GM12873 (cell line): ENCODE data around the gene PUM1.

Source experiments
- CTCF ChIP-seq: IDR thresholded peaks from 2 replicates; pipeline ENCODE4 v1.5.1; 2012; ENCODE audit warnings: low read depth, mild to moderate bottlenecking, moderate library complexity, low read length, control low read depth; ENCODE audit not compliant: insufficient read depth; ENCODE audit errors: missing control alignments

The PUM1 gene

GRCh38 chr1:31102501-31102950 is 37.0 kb upstream of the PUM1 start:
- TF ChIP-seq CTCF = no peak

- TF ChIP-seq CTCF = no peak
Observed at GRCh38 chr1:31101147-31101502, 35.6 kb upstream of the PUM1 start.

GRCh38 chr1:31099293-31100032 is 33.9 kb upstream of the PUM1 start:
- TF ChIP-seq CTCF = no peak

- TF ChIP-seq CTCF = no peak
Observed at GRCh38 chr1:31095985-31096384, 30.5 kb upstream of the PUM1 start.

GRCh38 chr1:31095298-31095981 is 29.9 kb upstream of the PUM1 start:
- TF ChIP-seq CTCF = no peak

GRCh38 chr1:31084782-31085569 is 19.5 kb upstream of the PUM1 start:
- TF ChIP-seq CTCF = no peak

GRCh38 chr1:31082385-31082784 is 16.9 kb upstream of the PUM1 start:
- TF ChIP-seq CTCF = no peak
